ENCODE data around the gene TKTL2.

The TKTL2 gene

GRCh38 chr4:163440040-163440439, 33.5 kb downstream of the TKTL2 start:
- FAIRE-seq = no peak

Data from endometrium (tissue), 2 donors.